Stimulated activated CD4-positive, alpha-beta T cell treated with anti-CD3 and anti-CD28 coated beads, TNF-alpha, amount 100 ng/mL, for 24 hours (primary cell): ENCODE measurements around the gene KDSR.

Experiments
- DNase-seq, 3 experiments: peaks; one replicate each; pipeline ENCODE4 v3.0.0-alpha.2; 2020; ENCODE audit warnings: low read depth in 3 of 3

KDSR gene

GRCh38 chr18:63320123-63320974 is 46.7 kb downstream of the KDSR start:
- DNase-seq, result peak; percentile 70 to 80 (median 74)

GRCh38 chr18:63319383-63320122 is 47.5 kb downstream of the KDSR start, which contains the start of gene BCL2:
Gene BCL2 (minus strand): TSS chr18:63319769.
- DNase-seq, result peak in 2 of 3 experiments; percentile 22 to 52

- DNase-seq, result no peak
Observed at GRCh38 chr18:63318889-63319382, 48.1 kb downstream of the KDSR start.

- peak; percentile 67 to 80 (median 79) for DNase-seq
Observed at GRCh38 chr18:63317982-63318888, 48.8 kb downstream of the KDSR start.

- DNase-seq, result no peak
Observed at GRCh38 chr18:63317556-63317946, 49.5 kb downstream of the KDSR start.

GRCh38 chr18:63316612-63317555 is 50.1 kb downstream of the KDSR start:
- DNase-seq, result no peak

- no peak for DNase-seq
Observed at GRCh38 chr18:63315876-63316275, 51.1 kb downstream of the KDSR start.

- DNase-seq, result no peak
Observed at GRCh38 chr18:63315131-63315662, 51.8 kb downstream of the KDSR start.

- no peak for DNase-seq
Observed at GRCh38 chr18:63314062-63314790, 52.8 kb downstream of the KDSR start.

GRCh38 chr18:63313396-63313917 is 53.5 kb downstream of the KDSR start:
- no peak for DNase-seq

GRCh38 chr18:63312737-63313395 is 54.1 kb downstream of the KDSR start:
- no peak for DNase-seq

- DNase-seq, result no peak
Observed at GRCh38 chr18:63312019-63312409, 55.0 kb downstream of the KDSR start.

- no peak for DNase-seq
Observed at GRCh38 chr18:63311118-63312018, 55.6 kb downstream of the KDSR start.

- DNase-seq, result no peak
Observed at GRCh38 chr18:63309422-63309821, 57.6 kb downstream of the KDSR start.

GRCh38 chr18:63307551-63308200 is 59.3 kb downstream of the KDSR start:
- no peak for DNase-seq

GRCh38 chr18:63306819-63307550 is 60.0 kb downstream of the KDSR start:
- no peak for DNase-seq
